HG03432 (cell line): ENCODE data around the gene UNK.
"Not testable (repeated sequence)": the region's sequence is repeated elsewhere in the genome, so short reads cannot be mapped to it uniquely, and the experiment has no call there.

Experiments
- ATAC-seq: cut with Tn5 transposase; IDR thresholded peaks from one replicate; pipeline ENCODE4 v1.9.1; 2021; ENCODE audit warnings: mild to moderate bottlenecking, moderate library complexity; ENCODE audit not compliant: unreplicated experiment

Gene UNK

GRCh38 chr17:75846692-75847613 is 62.3 kb downstream of the UNK start:
- no peak for ATAC-seq

GRCh38 chr17:75847614-75848522 is 63.3 kb downstream of the UNK start:
- no peak for ATAC-seq

GRCh38 chr17:75848523-75849278 is 64.1 kb downstream of the UNK start:
- no peak for ATAC-seq

- ATAC-seq, result no peak
Observed at GRCh38 chr17:75849279-75849646, 64.7 kb downstream of the UNK start.

- ATAC-seq, result no peak
Observed at GRCh38 chr17:75849724-75850123, 65.1 kb downstream of the UNK start.

GRCh38 chr17:75850928-75851692 is 66.5 kb downstream of the UNK start:
- ATAC-seq, result no peak

GRCh38 chr17:75851693-75851991 is 67.0 kb downstream of the UNK start:
- ATAC-seq, result not testable (repeated sequence)

- ATAC-seq, result no peak
Observed at GRCh38 chr17:75853433-75853832, 68.8 kb downstream of the UNK start.

- ATAC-seq, result no peak
Observed at GRCh38 chr17:75854101-75854748, 69.6 kb downstream of the UNK start.

GRCh38 chr17:75854881-75855309 is 70.3 kb downstream of the UNK start:
- ATAC-seq, result no peak

GRCh38 chr17:75855310-75856061 is 70.9 kb downstream of the UNK start, which contains the start of gene WBP2:
Gene WBP2 (minus strand): TSS chr17:75855335. CDS start chr17:75855297, 38 bp downstream.
- peak; percentile 85 for ATAC-seq

- peak; percentile 3 for ATAC-seq
Observed at GRCh38 chr17:75856062-75856756, 71.6 kb downstream of the UNK start.

GRCh38 chr17:75859358-75859757 is 74.8 kb downstream of the UNK start:
- not testable (repeated sequence) for ATAC-seq

- ATAC-seq, result no peak
Observed at GRCh38 chr17:75861927-75862317, 77.3 kb downstream of the UNK start.

GRCh38 chr17:75864448-75864871 is 79.9 kb downstream of the UNK start:
- peak; percentile 88 for ATAC-seq

- ATAC-seq, result not testable (repeated sequence)
Observed at GRCh38 chr17:75864887-75865286, 80.3 kb downstream of the UNK start.

- ATAC-seq, result not testable (repeated sequence)
Observed at GRCh38 chr17:75865404-75866188, 81.0 kb downstream of the UNK start.
